Thoracic aorta (tissue), 2 donors: ENCODE data around the gene ENOSF1. TPM values are rescaled to one million over a fixed set of nuclear protein-coding genes. Genes with fewer than 3 reads are reported as not detected.
"Not testable (repeated sequence)": the region's sequence is repeated elsewhere in the genome, so short reads cannot be mapped to it uniquely, and the experiment has no call there.

Experiments
- ATAC-seq: fragments of 150-250 bp; one replicate; pipeline ENCODE4 v1.8.0; 2017; ENCODE audit warnings: low read depth; ENCODE audit not compliant: insufficient number of reproducible peaks, low FRiP score
- DNase-seq: peaks from one replicate; pipeline ENCODE4 v3.0.0-alpha.2; 2020; ENCODE audit warnings: low spot score
- H3K27ac ChIP-seq, 2 donors: fragments of 200-600 bp; sonication (generic); 1 replicate in 1 of 2; 2 replicates in 1 of 2; pipeline ENCODE4 v1.5.1; 2016; ENCODE audit warnings: mild to moderate bottlenecking in 2 of 2, moderate library complexity in 2 of 2
- H3K27me3 ChIP-seq: fragments of 200-600 bp; sonication (generic); replicated peaks from 2 replicates; pipeline ENCODE4 v1.6.0; 2016; ENCODE audit warnings: mild to moderate bottlenecking; ENCODE audit not compliant: insufficient read depth
- H3K36me3 ChIP-seq: fragments of 200-600 bp; sonication (generic); one replicate; pipeline ENCODE4 v1.5.1; 2016
- H3K4me1 ChIP-seq, 2 donors: fragments of 200-600 bp; sonication (generic); 1 replicate in 1 of 2; 2 replicates in 1 of 2; pipeline versions ENCODE4 v1.5.1 to v1.6.0; 2016; ENCODE audit warnings: low read depth in 2 of 2, mild to moderate bottlenecking in 1 of 2; ENCODE audit not compliant: control insufficient read depth in 1 of 2
- H3K4me3 ChIP-seq: fragments of 200-600 bp; sonication (generic); 2 replicates; pipeline ENCODE4 v1.5.1; 2016; ENCODE audit warnings: mild to moderate bottlenecking
- H3K9me3 ChIP-seq: fragments of 200-600 bp; sonication (generic); 2 replicates; pipeline ENCODE4 v1.5.1; 2016
- total RNA-seq, 2 donors: library from RNA; depleted of rRNA; stranded (reverse); fragments of >200 nt; gene quantifications; one replicate each; pipeline versions ENCODE4 v1.1.0 to v1.2.3, GENCODE V29; 2016
- TF ChIP-seq, protein P1 (sequence below): fragments of 200-600 bp; sonication (generic); IDR thresholded peaks from one replicate; pipeline ENCODE4 v1.5.1; 2019; ENCODE audit warnings: antibody characterized with exemption

ENOSF1 gene
- total RNA-seq, 2 donors from 2014 or later = 77.8 to 85.9 TPM

DNA sequence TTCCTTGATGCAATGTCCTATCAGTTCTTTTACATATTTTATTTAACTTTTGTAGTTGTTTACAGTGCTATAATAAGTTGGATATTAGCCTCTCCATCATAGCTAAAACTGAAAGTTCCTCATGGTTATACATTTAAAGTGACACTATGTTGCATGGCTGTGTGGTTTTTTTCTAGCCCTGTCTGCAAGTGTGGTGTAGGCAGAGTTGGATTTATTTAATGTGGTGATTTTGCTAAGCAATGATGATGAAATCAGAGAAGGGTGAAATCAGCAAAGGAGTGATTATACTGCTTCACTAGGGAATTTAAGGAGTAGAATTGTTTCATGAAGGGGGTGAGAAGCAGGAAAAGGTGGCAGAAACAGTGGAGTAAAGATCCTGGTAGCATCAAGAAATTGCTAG, 18.3 kb upstream of the ENOSF1 start:
- Histone ChIP-seq H3K4me1 (no peaks in the 10 kb centered on the region), H3K27me3 (no peaks in the 10 kb centered on the region), H3K9me3 (no peaks in the 10 kb centered on the region), H3K36me3 (peaks cover 2% of the 10 kb centered on the region), H3K4me3 (no peak overlapping the region), H3K27ac (no peak overlapping the region)
- TF ChIP-seq, protein P1, sequence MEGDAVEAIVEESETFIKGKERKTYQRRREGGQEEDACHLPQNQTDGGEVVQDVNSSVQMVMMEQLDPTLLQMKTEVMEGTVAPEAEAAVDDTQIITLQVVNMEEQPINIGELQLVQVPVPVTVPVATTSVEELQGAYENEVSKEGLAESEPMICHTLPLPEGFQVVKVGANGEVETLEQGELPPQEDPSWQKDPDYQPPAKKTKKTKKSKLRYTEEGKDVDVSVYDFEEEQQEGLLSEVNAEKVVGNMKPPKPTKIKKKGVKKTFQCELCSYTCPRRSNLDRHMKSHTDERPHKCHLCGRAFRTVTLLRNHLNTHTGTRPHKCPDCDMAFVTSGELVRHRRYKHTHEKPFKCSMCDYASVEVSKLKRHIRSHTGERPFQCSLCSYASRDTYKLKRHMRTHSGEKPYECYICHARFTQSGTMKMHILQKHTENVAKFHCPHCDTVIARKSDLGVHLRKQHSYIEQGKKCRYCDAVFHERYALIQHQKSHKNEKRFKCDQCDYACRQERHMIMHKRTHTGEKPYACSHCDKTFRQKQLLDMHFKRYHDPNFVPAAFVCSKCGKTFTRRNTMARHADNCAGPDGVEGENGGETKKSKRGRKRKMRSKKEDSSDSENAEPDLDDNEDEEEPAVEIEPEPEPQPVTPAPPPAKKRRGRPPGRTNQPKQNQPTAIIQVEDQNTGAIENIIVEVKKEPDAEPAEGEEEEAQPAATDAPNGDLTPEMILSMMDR = no peak
- ATAC-seq = no peak
- DNase-seq = no peak

DNA sequence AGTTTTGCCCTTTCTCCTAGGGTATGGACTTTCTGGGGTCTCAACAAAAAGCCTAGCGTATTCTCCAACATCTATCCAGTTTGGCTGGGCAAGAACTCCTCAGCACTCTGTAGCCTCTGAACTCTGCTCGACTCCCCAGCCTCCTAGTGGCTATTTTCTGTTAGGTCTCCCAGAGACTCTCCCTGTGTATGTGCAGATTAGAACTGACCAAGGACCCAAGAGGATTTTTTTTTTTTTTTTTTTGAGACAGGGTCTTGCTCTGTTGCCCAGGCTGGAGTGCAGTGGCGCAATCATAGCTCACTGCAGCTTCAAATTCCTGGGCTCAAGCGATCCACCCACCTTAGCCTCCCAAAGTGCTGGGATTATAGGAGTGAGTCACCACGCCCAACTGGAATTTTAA, 17.7 kb upstream of the ENOSF1 start:
- H3K36me3 ChIP-seq, H3K27me3 ChIP-seq, DNase-seq, ATAC-seq, H3K4me3 ChIP-seq, H3K4me1 ChIP-seq, H3K9me3 ChIP-seq, H3K27ac ChIP-seq: not testable (repeated sequence)

DNA sequence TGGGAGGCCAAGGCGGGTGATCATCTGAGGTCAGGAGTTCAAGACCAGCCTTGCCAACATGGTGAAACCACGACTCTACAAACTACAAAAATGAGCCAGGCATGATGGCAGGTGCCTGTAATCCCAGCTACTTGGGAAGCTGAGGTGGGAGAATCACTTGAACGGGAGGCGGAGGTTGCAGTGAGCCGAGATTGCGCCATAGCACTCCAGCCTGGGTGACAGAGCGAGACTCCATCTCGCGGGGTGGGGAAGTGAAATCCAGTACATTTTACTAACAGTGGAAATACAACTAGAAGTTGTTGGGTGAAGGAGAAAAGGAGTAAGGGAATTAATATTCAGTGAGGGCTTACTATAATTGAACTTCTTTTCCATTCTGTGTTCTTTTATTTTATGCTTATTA, 13.2 kb upstream of the ENOSF1 start:
- no peak for ATAC-seq
- Histone ChIP-seq H3K4me1 (no peaks in the 10 kb centered on the region), H3K4me3 (no peak overlapping the region), H3K27ac (no peak overlapping the region), H3K36me3 (no peaks in the 10 kb centered on the region), H3K27me3 (no peaks in the 10 kb centered on the region), H3K9me3 (no peaks in the 10 kb centered on the region)
- TF ChIP-seq, protein P1 = no peak
- no peak for DNase-seq

DNA sequence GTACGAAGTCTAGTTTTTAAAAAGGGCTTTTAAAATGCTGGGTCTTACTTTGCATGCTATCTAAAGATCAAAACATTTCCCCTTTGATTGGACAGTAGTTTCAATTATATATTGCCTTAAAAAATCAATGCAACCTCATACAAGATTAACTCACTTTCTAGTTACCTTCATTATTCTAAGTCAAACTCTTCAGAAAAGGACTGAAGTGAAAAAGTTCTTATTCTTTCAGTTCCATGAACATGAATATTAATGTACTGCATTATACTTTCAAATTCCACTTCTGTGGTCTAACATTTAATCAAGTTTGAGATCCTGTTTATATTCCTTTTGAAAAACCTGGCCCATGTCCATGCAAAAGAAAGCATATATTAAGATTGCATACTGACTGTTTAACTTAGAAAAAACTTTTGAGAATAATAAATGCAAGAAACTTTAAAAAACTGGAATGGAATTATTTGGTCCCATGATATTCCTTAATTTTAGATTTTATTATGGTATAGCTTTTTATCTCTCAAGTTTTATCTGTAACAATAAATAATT, 11.2 kb upstream of the ENOSF1 start:
- Histone ChIP-seq H3K27ac (no peak overlapping the region), H3K36me3 (no peaks in the 10 kb centered on the region), H3K27me3 (no peaks in the 10 kb centered on the region), H3K4me3 (no peak overlapping the region), H3K9me3 (no peaks in the 10 kb centered on the region), H3K4me1 (no peaks in the 10 kb centered on the region)
- ATAC-seq = no peak
- no peak for DNase-seq
- TF ChIP-seq, protein P1 = no peak

DNA sequence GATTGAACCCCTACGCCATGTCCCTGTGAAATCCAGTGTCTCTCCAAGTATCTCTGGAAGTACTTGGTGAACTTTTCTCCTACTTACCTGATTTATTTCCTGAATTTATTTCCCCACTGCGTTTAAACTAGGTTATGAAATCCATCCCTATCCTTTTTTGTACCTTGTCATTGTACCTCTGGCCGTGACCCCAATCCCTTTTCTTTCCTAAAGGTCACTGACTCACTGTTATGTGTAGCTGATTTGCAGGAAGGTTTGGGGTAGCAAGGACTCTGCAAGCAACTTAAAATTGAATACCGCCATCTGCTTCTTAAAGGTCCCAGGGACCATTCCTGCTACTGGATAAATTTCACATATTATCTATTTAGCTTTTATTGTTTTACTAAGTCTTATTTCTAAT, 4.6 kb upstream of the ENOSF1 start:
- TF ChIP-seq, protein P1 = no peak
- Histone ChIP-seq H3K27ac (no peak overlapping the region), H3K9me3 (no peaks in the 10 kb centered on the region), H3K36me3 (no peaks in the 10 kb centered on the region), H3K27me3 (no peaks in the 10 kb centered on the region), H3K4me1 (no peaks in the 10 kb centered on the region), H3K4me3 (no peak overlapping the region)
- no peak for DNase-seq
- ATAC-seq = no peak

DNA sequence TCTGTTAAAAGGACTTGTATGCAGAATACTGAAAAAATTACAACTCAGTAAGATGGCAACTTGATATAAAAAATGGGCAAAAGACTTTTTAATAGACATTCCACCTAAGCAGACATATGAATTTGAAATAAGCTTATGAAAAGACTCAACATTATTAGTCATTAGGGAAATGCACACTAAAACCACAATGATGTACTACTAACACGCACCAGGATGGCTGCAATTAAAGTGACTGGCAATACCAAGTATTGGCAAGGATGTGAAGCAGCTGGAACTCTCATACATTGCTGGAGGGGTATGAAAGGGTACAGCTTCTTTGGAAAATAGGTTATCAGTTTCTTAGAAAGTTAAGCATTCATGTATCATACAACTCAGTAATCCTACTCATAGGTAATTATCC, 3.2 kb upstream of the ENOSF1 start:
- Histone ChIP-seq H3K27ac (no peak overlapping the region), H3K4me1 (peaks cover 0 to 3% of the 10 kb centered on the region in 2 donors), H3K27me3 (no peaks in the 10 kb centered on the region), H3K4me3 (no peak overlapping the region), H3K36me3 (no peaks in the 10 kb centered on the region), H3K9me3 (no peaks in the 10 kb centered on the region)
- TF ChIP-seq, protein P1 = no peak
- DNase-seq (no peak), ATAC-seq (no peak)
